HG03575 (cell line): ENCODE results near the gene KAZN.

Source experiments
- ATAC-seq: cut with Tn5 transposase; IDR thresholded peaks from one replicate; pipeline ENCODE4 v1.9.1; 2021; ENCODE audit not compliant: unreplicated experiment, insufficient number of reproducible peaks, low FRiP score; ENCODE audit errors: extremely low read depth

The KAZN gene

DNA sequence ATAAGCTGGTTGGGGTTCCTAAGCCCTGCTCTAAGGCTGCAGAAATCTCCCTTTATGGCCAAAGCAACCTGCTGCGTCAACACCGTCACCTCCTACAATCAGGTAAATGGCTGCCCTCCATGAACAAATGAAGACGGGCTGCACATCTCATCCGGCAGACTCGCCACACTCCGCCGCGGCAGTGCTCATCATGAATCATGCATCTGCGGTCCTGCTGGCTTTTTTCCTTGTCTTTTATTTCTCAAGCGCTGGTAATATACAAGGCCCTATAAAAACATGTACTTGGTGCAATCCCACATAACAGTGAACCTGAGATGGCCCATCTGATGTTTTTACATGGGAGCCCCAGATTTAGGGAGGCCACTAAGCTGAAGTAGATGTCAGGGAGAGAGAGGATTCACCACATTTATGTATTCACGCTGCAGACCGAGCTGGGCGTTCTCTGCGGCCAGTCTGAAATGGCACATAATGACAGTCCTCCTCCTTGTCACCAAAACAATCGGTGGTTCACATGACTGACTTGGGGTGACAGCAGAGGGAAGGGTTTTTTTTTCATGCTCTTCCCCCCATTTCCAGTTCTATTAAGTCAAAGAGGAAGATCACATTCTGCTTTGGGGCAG is 91.6 kb downstream of the KAZN start:
- no peak for ATAC-seq

DNA sequence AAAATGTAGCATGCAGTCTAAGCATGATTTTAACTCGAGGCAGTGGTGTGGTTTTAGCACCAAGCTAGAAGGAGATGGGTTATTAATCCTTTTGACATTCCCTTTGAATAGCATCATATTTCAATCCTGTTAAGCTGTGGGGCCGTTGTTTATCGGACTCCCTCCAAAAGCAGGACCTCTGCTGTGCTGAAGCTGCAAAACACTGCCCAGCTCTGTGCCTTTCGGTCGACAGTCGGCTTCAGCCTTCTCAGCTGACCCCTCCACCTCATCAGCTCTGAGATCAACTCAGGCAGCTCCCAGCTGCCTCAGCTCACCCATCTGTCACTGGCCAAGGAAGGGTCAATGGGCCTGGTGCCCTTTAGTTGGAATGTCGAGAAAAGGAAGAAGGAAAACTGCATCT is 95.5 kb downstream of the KAZN start:
- ATAC-seq: no peak

DNA sequence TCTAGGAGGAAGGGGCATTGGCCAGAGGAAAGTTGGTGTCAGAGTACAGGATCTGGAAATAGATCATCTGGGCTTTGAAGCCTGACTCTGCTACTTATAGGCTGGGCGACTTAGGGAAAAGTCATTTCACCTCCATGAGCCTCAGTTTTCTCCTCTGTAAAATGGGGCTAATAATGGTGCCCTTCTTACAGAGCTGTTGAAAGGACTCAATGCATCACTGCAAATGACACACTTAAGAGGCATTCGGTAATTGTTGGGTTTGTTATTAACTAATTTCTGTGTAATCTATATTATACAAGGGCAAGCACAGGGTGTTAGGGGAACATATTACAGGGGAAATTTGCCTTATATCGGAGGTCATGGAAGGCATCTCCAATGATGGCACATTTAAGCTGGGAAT is 96.1 kb downstream of the KAZN start:
- ATAC-seq: no peak

DNA sequence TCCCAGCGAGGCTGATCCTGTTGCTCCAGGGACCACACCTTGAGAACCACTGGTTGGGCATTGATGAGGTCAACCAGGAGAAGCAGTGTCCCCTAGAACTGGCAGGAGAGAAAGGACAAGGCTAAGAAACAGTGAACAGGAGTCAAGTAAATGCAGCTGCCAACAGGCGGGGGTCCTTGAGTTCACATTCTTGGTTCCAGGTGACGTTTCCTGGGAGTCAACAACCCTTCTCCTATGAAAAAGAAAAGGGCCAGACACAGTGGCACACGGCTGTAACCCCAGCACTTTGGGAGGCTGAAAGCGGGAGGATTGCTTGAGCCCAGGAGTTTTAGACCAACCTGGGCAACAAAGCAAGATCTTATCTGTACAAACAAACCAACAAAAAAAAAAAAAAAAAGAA is 98.3 kb downstream of the KAZN start:
- no peak for ATAC-seq

DNA sequence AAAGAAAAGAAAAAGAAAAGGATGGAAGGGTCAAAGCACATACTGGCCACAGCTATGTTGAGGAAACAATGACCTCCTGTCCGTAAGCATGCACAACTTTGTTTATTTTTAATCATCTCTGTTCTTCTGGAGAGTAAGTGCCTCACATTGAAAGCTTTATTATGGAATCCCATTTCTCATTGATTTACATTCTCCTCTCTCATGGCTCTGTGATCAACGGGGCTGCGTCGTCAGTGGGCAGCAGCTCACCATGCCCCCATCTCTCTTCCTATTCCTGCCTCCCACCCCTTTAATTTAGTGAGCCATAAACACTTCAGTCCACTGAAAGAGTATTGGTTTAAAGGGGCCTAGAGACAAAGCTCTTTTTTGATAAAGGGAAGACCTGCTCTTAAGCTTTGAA is 98.9 kb downstream of the KAZN start:
- ATAC-seq: no peak

DNA sequence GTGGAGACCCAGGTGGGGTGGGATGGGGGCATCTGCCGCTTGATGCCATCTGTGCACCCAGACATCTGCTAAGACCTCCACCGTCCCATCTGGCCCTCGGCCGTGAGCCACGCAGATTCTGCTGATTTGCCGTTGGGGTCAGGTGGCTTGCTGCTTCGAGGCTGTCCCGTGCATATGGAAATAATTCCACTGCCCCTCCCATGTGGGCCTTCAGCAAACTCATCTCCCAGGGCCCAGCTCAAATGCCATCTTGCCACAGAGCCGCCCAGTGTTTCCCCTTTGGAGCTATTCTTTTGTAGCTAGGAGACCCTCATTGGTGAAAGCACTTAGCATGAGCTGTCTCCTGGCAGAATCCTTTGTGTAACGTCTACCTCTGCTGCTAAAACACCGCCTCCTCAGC is 99.8 kb downstream of the KAZN start:
- no peak for ATAC-seq

DNA sequence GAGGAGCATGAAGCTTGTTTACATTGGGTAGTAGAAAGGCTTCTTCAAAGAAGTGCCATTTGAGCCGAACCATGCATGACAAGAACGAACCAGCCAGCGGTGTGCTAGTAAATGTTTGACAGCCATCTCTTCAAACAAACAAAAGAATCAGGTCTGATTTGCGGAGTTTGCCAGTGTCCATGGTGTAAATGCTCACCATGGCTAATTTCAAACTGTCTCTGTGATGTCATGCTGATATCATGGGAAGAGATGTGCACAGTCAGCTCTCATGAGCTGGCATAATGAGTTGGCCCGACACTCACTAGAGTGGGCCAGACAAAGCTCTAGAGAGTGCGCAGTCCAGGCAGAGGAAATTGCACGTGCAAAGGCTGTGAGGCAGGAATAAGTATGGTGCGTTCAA is 101.1 kb downstream of the KAZN start:
- ATAC-seq: no peak

DNA sequence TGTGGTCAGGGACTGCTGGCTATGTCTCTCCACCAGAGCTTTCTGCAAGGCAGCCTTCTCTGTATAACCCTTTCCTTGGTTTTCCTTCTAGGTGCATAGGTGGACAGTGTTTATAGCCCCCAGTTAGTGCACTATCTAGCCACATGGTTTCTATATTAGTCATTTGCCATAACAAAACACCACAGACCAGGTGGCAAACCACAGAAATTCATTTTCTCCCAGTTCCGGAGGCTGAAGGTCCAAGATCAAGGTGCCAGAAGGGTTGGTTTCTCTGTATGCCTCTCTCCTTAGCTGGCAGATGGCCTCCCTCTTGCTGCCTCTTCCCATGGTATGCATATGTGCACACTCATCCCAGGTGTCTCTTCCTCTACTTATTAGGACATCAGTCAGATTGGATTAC is 106.4 kb downstream of the KAZN start:
- ATAC-seq: no peak

DNA sequence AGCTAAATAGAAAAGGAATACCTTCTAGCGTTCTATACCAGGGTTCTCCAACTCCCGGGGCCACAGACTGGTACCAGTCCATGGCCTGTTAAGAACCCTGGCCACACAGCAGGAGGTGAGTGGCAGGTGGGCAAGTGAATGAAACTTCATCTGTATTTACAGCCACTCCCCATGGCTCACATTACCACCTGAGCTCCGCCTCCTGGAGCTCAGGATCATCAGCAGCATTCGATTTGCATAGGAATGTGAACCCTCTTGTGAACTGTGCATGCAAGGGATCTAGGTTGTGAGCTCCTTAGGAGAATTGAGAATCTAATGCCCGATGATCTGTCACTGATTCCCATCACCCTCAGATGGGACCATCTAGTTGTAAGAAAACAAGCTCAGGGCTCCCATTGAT is 107.3 kb downstream of the KAZN start:
- no peak for ATAC-seq

DNA sequence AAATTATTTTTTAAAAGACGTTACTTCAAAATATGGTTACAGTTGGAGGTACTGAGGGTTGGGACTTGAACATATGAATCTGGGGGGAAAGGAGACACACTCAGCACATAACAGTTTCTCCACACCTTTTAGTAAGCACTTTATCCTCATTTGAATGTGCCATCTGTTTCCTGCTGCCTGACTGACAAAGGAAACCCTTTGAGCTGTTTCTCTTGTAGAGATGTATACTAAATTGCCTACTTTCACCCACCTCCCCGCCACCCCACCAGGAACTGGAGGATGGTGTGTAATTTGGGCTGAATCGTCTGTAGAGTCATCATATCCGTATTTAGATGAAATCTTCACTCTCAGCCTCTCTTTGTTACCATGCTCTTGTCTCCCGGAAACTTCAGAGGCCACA is 108.1 kb downstream of the KAZN start:
- no peak for ATAC-seq

DNA sequence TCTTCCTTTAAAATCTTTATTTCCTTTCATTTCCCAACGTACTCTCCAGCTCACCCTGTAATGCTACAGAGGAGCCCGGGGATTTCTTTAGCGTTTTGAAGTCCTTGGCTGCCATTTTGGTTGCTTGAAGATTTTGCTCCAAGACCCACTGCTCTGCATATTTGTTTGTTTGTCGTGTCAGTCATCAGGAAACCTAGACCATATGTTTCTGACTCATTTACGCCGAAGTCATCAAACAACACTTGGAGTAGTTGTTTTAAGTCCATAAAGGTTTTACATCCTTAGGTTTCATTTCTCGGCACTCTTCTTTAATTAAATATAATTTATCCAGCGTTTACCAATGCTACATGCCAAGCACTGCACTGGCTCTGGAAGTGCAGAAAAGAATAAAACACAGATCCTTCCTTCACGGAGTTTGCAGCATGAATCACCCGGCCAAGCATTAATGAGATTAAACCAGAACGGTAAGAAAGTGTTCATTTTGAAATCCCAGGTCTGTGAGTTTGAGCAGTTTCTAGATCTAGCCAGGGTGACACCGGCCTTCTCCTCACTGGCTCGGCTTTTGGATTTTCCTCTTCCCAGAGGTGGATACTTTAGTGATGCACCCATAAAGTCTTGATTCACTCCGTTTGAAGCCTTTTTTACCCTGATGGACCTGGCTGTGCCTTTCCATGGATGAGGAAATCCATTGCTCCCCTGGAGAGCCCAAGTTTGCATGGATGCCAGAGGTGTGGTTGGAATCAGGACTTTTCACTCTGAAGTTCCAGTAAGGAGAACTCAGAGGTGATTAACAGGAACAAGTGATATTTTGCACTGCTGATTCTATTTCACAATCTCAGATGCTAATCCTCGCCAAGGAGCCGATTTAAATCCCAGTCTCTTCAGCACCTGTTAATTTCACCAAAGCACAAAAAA is 109.3 kb downstream of the KAZN start:
- ATAC-seq: no peak

DNA sequence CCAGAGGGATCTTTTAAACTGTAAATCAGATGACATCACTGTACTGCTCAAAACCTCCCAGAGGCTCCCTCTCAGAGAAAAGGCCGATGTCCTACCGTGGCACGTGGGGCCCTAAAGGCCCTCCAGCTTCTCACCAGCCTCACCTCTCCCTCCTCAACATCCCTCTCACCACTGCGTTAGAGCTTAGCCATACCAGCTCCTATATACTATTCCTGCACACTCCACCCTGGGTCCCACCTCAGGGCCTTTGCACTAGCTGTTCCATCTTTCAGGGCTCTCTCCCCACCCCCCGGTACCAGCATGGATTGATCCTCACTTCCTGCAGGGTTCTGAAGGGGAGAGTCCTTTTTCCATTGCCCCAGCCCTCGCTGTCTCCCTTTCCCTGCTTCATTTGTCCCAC is 111.8 kb downstream of the KAZN start:
- no peak for ATAC-seq

DNA sequence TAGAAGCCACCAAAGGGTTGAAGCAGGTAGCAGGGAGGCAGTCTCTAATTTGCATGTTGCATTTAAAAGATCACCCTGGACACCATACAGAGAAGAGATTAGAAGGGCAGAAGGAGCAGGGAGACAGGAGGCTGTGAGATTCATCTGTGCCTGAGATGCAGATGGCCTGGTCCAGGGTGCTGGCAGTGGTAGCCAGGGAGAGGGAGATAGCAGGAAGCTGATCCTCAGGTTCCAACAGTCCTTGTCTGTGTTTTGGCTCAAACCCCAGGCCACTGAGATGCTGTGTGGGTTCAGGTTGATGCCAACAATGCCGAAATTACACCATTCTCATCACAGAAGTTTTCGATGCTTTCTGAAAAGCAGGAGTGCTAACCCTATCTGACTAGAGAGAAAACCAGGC is 113.7 kb downstream of the KAZN start:
- ATAC-seq: no peak

DNA sequence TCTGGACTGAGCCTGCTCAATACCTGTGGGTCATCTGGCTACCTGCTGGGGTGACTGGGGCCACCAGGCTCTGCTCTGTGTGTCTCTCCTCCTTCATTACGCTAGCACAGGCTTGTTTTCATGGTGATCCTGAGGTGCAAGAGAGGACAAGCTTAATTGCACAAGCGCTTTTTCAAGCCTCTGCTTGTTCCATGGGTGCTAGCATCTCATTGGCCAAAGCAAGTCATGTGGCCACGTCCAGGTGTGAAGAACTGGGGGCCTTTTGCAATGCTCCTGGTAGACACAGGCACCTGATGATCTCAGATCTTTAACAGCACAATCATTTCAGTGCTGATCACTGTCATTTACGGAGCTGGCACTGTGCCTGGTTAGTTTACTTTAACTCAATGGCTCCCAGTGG is 114.6 kb downstream of the KAZN start:
- no peak for ATAC-seq

DNA sequence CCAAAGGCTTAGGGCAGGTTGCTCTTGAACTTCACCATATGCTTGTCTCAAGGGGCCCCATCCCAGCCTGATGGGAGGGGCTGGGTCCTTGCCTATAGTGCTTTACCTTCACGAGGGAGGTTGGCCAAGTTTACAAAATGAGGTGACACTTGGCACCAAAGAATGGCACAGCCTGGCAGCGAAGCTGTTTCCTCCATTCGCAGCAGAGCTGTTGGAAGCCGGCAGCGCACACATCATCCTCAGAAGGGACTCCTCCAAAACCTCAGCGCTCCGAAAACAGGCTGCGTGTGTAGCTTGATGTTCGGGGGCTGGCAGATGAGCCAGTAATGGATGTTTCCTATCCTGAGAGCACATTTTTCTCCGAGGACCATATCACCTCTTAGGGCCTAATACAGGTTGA is 116.8 kb downstream of the KAZN start:
- ATAC-seq: no peak

DNA sequence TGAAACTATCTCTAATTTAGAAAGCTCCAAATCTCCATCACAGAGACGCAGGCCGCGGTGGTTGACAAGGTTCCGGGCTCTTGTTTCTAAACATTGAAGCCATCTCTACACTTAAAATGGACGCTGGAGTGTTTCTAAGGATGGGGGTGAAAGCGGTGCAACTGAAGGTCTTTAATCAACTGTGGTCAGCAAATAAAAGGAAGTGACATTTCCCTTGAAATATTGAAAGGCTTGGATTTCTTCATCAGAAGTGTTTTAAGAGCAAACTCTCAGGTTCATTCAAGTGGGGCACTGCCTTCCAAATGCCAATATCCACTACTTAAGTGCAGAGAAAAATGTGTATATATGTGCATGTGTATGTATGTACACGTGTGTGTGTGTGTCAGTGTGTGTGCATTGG is 117.3 kb downstream of the KAZN start:
- no peak for ATAC-seq

DNA sequence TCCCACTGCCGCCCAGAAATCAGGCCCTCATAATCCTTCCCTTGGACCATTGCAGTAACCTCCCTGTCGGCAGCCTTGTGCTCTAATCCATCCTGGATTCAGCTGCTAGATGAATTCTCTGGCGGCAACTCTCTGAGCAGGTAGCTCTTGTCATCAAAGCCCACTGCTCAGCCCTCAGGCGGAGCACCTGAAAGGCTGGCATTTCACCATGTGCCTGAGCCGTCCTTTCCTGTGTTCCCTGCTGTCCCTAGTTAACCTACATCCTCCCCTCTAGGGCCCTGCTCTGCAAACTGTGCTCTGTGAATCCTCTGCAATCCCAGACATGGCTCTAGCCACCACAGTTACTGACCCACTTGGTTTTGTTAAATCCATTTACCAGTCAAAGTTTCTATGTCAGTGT is 118.0 kb downstream of the KAZN start:
- ATAC-seq: no peak

DNA sequence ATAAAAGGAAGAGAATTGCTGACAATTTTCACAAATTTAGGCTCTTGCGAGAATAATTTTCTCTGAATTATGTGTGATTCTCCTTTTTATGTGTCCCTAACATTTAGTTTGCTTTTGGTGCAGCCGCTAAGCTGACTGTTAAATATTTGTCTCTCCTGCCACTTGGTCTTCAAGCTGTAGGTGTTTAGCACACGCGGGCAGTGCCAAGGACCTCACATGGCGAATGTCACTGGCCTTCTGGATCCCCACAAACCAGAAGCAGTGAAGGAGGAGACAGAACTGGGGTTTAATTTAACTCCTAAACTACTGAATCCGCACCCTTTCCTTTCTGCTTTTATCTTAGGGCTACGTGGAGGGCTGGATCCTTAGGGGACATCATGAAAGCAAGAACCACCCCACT is 120.0 kb downstream of the KAZN start:
- no peak for ATAC-seq

DNA sequence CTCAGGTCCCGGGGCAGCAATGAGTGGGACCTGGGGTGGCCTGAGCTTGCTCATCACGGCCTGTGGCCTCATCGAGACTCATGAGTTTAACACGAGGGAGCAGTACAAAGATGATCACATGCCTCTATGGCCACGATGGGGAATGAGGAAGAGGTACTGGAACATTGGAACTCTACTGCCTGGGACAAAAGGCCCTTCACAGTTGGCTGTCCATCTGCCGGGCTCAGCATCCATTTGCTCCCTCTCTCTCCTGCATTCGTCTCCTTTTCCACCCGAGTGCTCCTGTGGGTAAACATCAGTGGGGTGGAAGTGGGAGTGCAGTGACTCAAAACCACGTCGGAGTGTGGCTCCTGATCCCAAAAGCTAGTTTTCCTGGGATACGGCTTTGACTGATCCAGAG is 124.9 kb downstream of the KAZN start:
- no peak for ATAC-seq

DNA sequence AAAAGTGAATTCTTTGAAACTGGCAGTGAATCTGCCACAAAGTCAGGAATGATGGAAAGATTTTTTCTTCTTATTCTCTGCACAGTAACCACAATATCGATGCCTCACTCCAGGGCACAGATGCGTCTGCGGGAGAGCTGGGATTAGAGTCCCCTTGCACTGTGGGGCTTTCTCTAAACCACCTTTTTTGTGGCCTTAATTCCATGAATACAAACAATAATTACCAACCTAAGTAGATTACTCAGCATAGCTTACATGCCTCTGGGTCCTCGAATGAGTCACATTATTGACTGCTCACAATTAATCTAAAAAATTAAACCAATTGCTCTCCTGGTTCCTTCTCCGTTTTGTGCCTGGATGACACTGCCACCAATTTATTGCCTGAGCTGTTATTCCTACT is 125.8 kb downstream of the KAZN start:
- no peak for ATAC-seq

DNA sequence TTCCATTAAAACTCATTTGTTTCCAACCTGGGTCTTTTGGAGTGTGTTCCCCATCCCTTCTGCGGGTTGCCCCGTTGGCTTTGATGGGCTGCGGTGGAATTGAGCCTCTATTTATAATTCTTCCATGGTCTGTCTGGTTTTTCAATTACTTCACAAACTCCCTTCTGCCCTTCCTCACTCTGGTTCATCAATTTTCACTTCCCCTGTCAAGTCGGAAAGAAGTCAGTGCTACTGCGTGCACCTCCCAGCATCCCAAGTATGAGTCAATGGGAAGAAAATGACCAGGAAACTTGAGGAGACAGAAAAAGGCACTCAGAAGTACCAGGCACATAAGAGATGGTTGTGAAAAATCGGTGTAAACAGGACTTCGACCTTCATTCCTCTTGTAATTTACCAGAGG is 126.2 kb downstream of the KAZN start:
- no peak for ATAC-seq
